ENCODE measurements around the gene PORCN. TPM values are rescaled to one million over a fixed set of nuclear protein-coding genes. Genes with fewer than 3 reads are reported as not detected.

Gene PORCN
- total and polyA plus RNA-seq, 7 donors: 4.8 to 12.2 (median 8.6) TPM

- H3K4me1 ChIP-seq: no peaks in the 10 kb centered on the region
- no peak overlapping the region for H3K27ac ChIP-seq
- WGBS, 3 donors: 88 to 90% (median 89%) methylated on average over 8 of the region's 8 CpGs
- peaks cover 0 to 5% (median 0%) of the 10 kb centered on the region in 3 donors for H3K27me3 ChIP-seq (ENCODE audit: insufficient read depth in 3 of 3, low read length in 2 of 3)
- no peaks in the 10 kb centered on the region for H3K9me3 ChIP-seq
- H3K36me3 ChIP-seq (ENCODE audit: insufficient read depth in 1 of 2, low read depth in 1 of 2): no peaks in the 10 kb centered on the region
- intact Hi-C loops (cut with DNase I): loop anchor here in 1 of 2 donors (10.0 kb wide), 1 partner anchor 397 kb away; the partner anchor contains the start of gene ZNF630
- no peak overlapping the region for H3K4me3 ChIP-seq
- no peak for ATAC-seq
- no peak for DNase-seq
- TF ChIP-seq CTCF (IDR thresholded peaks at IDR 0.05): no peak
Measured at GRCh38 chrX:48471504-48471903, 37.3 kb upstream of the PORCN start.

DNA sequence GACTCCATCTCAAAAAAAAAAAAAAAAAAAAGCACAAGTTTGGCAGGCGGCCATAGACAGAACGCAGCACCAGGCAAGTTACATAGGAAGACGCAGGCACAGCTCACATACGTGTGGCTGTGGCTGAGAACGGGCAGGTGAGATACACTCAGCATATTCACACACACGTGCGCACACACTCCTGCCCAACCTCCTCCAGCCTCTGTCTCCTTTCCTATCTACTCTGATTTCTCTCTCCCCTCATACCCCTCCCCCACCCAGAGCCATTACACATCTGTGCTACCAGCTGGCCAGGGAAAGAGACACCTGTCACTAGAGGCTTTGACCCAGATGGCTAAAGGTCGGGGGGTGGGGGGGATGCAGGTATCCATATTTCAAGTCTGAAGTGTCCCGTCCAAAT is 36.6 kb upstream of the PORCN start:
- no peak for TF ChIP-seq CTCF (IDR thresholded peaks at IDR 0.05)
- Histone ChIP-seq H3K27ac (no peak overlapping the region), H3K9me3 (no peaks in the 10 kb centered on the region), H3K4me3 (no peak overlapping the region), H3K27me3 (ENCODE audit: insufficient read depth in 3 of 3, low read length in 2 of 3) (peaks cover 0 to 4% (median 0%) of the 10 kb centered on the region in 3 donors), H3K36me3 (ENCODE audit: insufficient read depth in 1 of 2, low read depth in 1 of 2) (no peaks in the 10 kb centered on the region), H3K4me1 (no peaks in the 10 kb centered on the region)
- intact Hi-C loops (cut with DNase I): loop anchor here in 1 of 2 donors (10.0 kb wide), 1 partner anchor 397 kb away; the partner anchor contains the start of gene ZNF630
- ATAC-seq (no peak), DNase-seq (no peak)
- 45 to 62% (median 45%) methylated on average over 5 to 9 of the region's 9 CpGs for WGBS, 3 donors

GRCh38 chrX:48472851-48473703 is 35.7 kb upstream of the PORCN start:
- Histone ChIP-seq H3K27ac (no peak overlapping the region), H3K4me3 (no peak overlapping the region), H3K27me3 (ENCODE audit: insufficient read depth in 3 of 3, low read length in 2 of 3) (no peaks in the 10 kb centered on the region), H3K36me3 (ENCODE audit: insufficient read depth in 1 of 2, low read depth in 1 of 2) (no peaks in the 10 kb centered on the region), H3K9me3 (no peaks in the 10 kb centered on the region), H3K4me1 (no peaks in the 10 kb centered on the region)
- TF ChIP-seq CTCF (IDR thresholded peaks at IDR 0.05): no peak
- ATAC-seq (no peak), DNase-seq (no peak)
- 45 to 52% (median 52%) methylated on average over 12 of the region's 12 CpGs for WGBS, 3 donors
- intact Hi-C loops (cut with DNase I): loop anchor here in 1 of 2 donors (10.0 kb wide), 1 partner anchor 398 kb away; the partner anchor contains the start of gene ZNF630

- Histone ChIP-seq H3K4me3 (no peak overlapping the region), H3K4me1 (no peaks in the 10 kb centered on the region), H3K27me3 (ENCODE audit: insufficient read depth in 3 of 3, low read length in 2 of 3) (no peaks in the 10 kb centered on the region), H3K36me3 (ENCODE audit: insufficient read depth in 1 of 2, low read depth in 1 of 2) (no peaks in the 10 kb centered on the region), H3K27ac (no peak overlapping the region), H3K9me3 (no peaks in the 10 kb centered on the region)
- 71 to 82% (median 78%) methylated on average over 6 to 9 of the region's 9 CpGs for WGBS, 3 donors
- no peak for ATAC-seq
- intact Hi-C loops (cut with DNase I): loop anchor here in 1 of 2 donors (10.0 kb wide), 1 partner anchor 399 kb away; the partner anchor contains the start of gene ZNF630
- DNase-seq: no peak
- no peak for TF ChIP-seq CTCF (IDR thresholded peaks at IDR 0.05)
Measured at GRCh38 chrX:48473704-48473990, 35.1 kb upstream of the PORCN start.

Data from psoas muscle (tissue), 8 donors.